Measurements from ENCODE around the gene TMEM51. TPM values are rescaled to one million over a fixed set of nuclear protein-coding genes. Genes with fewer than 3 reads are reported as not detected.
A peak's percentile ranks its signal among the peaks of the same experiment; 100 is the strongest.

Gene TMEM51
- total and polyA plus RNA-seq, 2 donors: 3.4 to 9.7 TPM

- WGBS: 0% methylated on average over 1 of the region's 1 CpG
- H3K27ac ChIP-seq (ENCODE audit: low read depth in 1 of 2, low read length in 1 of 2): no peak overlapping the region
- H3K9me3 ChIP-seq (ENCODE audit: control insufficient read depth in 2 of 2, insufficient read depth in 1 of 2, low read length in 1 of 2): peaks cover 0 to 1% of the 10 kb centered on the region in 2 donors
These were observed 4.6 kb upstream of the TMEM51 start for GRCh38 chr1:15148941-15149340.

GRCh38 chr1:15150376-15150775 lies 3.2 kb upstream of the TMEM51 start:
- WGBS: 96% methylated on average over 3 of the region's 3 CpGs
- H3K27ac ChIP-seq (ENCODE audit: low read depth in 1 of 2, low read length in 1 of 2): no peak overlapping the region
- H3K36me3 ChIP-seq (ENCODE audit: control insufficient read depth in 2 of 2, insufficient read depth in 2 of 2, low read length in 1 of 2): no peaks in the 10 kb centered on the region
- peaks cover 0 to 1% of the 10 kb centered on the region in 2 donors for H3K9me3 ChIP-seq (ENCODE audit: control insufficient read depth in 2 of 2, insufficient read depth in 1 of 2, low read length in 1 of 2)
- H3K4me3 ChIP-seq (ENCODE audit: low read length in 2 of 2): no peak overlapping the region
- H3K4me1 ChIP-seq (ENCODE audit: control insufficient read depth in 2 of 2, insufficient read depth in 2 of 2, low read length in 2 of 2): peaks cover 4 to 20% of the 10 kb centered on the region in 2 donors
- H3K27me3 ChIP-seq (ENCODE audit: control insufficient read depth in 2 of 2, insufficient read depth in 1 of 2, low read length in 1 of 2): peaks cover 37 to 53% of the 10 kb centered on the region in 2 donors
- DNase-seq (ENCODE audit: low read depth in 6 of 9, low spot score in 9 of 9): no peak

More at GRCh38 chr1:15148941-15149340, 4.6 kb upstream of the TMEM51 start:
- DNase-seq (ENCODE audit: low read depth in 6 of 9, low spot score in 9 of 9): no peak
- Histone ChIP-seq H3K36me3 (ENCODE audit: control insufficient read depth in 2 of 2, insufficient read depth in 2 of 2, low read length in 1 of 2) (no peaks in the 10 kb centered on the region), H3K4me1 (ENCODE audit: control insufficient read depth in 2 of 2, insufficient read depth in 2 of 2, low read length in 2 of 2) (peaks cover 4 to 8% of the 10 kb centered on the region in 2 donors), H3K4me3 (ENCODE audit: low read length in 2 of 2) (no peak overlapping the region), H3K27me3 (ENCODE audit: control insufficient read depth in 2 of 2, insufficient read depth in 1 of 2, low read length in 1 of 2) (peaks cover 26 to 38% of the 10 kb centered on the region in 2 donors)

- H3K9me3 ChIP-seq (ENCODE audit: control insufficient read depth in 2 of 2, insufficient read depth in 1 of 2, low read length in 1 of 2): peaks cover 0 to 1% of the 10 kb centered on the region in 2 donors
- DNase-seq (ENCODE audit: low read depth in 6 of 9, low spot score in 9 of 9): no peak
- no peaks in the 10 kb centered on the region for H3K36me3 ChIP-seq (ENCODE audit: control insufficient read depth in 2 of 2, insufficient read depth in 2 of 2, low read length in 1 of 2)
- H3K27me3 ChIP-seq (ENCODE audit: control insufficient read depth in 2 of 2, insufficient read depth in 1 of 2, low read length in 1 of 2): peaks cover 37 to 58% of the 10 kb centered on the region in 2 donors
- peaks cover 10 to 30% of the 10 kb centered on the region in 2 donors for H3K4me1 ChIP-seq (ENCODE audit: control insufficient read depth in 2 of 2, insufficient read depth in 2 of 2, low read length in 2 of 2)
- H3K4me3 ChIP-seq (ENCODE audit: low read length in 2 of 2): no peak overlapping the region
- WGBS: 91% methylated on average over 5 of the region's 5 CpGs
- H3K27ac ChIP-seq (ENCODE audit: low read depth in 1 of 2, low read length in 1 of 2): no peak overlapping the region
These were observed 2.2 kb upstream of the TMEM51 start for GRCh38 chr1:15151377-15151806.

- Histone ChIP-seq H3K4me1 (ENCODE audit: control insufficient read depth in 2 of 2, insufficient read depth in 2 of 2, low read length in 2 of 2) (peaks cover 13 to 34% of the 10 kb centered on the region in 2 donors), H3K4me3 (ENCODE audit: low read length in 2 of 2) (no peak overlapping the region), H3K27me3 (ENCODE audit: control insufficient read depth in 2 of 2, insufficient read depth in 1 of 2, low read length in 1 of 2) (peaks cover 37 to 58% of the 10 kb centered on the region in 2 donors), H3K36me3 (ENCODE audit: control insufficient read depth in 2 of 2, insufficient read depth in 2 of 2, low read length in 1 of 2) (no peaks in the 10 kb centered on the region), H3K27ac (ENCODE audit: low read depth in 1 of 2, low read length in 1 of 2) (no peak overlapping the region), H3K9me3 (ENCODE audit: control insufficient read depth in 2 of 2, insufficient read depth in 1 of 2, low read length in 1 of 2) (peaks cover 0 to 1% of the 10 kb centered on the region in 2 donors)
- WGBS: 89% methylated on average over 3 of the region's 3 CpGs
- no peak for DNase-seq (ENCODE audit: low read depth in 6 of 9, low spot score in 9 of 9)
These were observed 1.7 kb upstream of the TMEM51 start for GRCh38 chr1:15151871-15152270.

GRCh38 chr1:15152318-15153183 lies 996 bp upstream of the TMEM51 start:
- peak in 1 of 9 donors; percentile 38 for DNase-seq (ENCODE audit: low read depth in 6 of 9, low spot score in 9 of 9)
- 2% methylated on average over 61 of the region's 61 CpGs for WGBS

GRCh38 chr1:15153842-15154479 lies 414 bp downstream of the TMEM51 start:
- 1% methylated on average over 74 of the region's 74 CpGs for WGBS
- peaks cover 23 to 55% of the 10 kb centered on the region in 2 donors for H3K4me1 ChIP-seq (ENCODE audit: control insufficient read depth in 2 of 2, insufficient read depth in 2 of 2, low read length in 2 of 2)
- H3K27ac ChIP-seq (ENCODE audit: low read depth in 1 of 2, low read length in 1 of 2): peak overlapping the region in 1 of 2 donors; percentile 15
- no peaks in the 10 kb centered on the region for H3K36me3 ChIP-seq (ENCODE audit: control insufficient read depth in 2 of 2, insufficient read depth in 2 of 2, low read length in 1 of 2)
- H3K27me3 ChIP-seq (ENCODE audit: control insufficient read depth in 2 of 2, insufficient read depth in 1 of 2, low read length in 1 of 2): peaks cover 37 to 58% of the 10 kb centered on the region in 2 donors
- H3K9me3 ChIP-seq (ENCODE audit: control insufficient read depth in 2 of 2, insufficient read depth in 1 of 2, low read length in 1 of 2): peaks cover 0 to 1% of the 10 kb centered on the region in 2 donors
- peak in 2 of 9 donors; percentile 36 to 45 for DNase-seq (ENCODE audit: low read depth in 6 of 9, low spot score in 9 of 9)
- peak overlapping the region in 1 of 2 donors; percentile 47 for H3K4me3 ChIP-seq (ENCODE audit: low read length in 2 of 2)

More at GRCh38 chr1:15152318-15153183, 996 bp upstream of the TMEM51 start:
- Histone ChIP-seq H3K4me3 (ENCODE audit: low read length in 2 of 2) (peak overlapping the region; percentile 24 to 47), H3K27me3 (ENCODE audit: control insufficient read depth in 2 of 2, insufficient read depth in 1 of 2, low read length in 1 of 2) (peaks cover 37 to 58% of the 10 kb centered on the region in 2 donors), H3K4me1 (ENCODE audit: control insufficient read depth in 2 of 2, insufficient read depth in 2 of 2, low read length in 2 of 2) (peaks cover 18 to 41% of the 10 kb centered on the region in 2 donors), H3K27ac (ENCODE audit: low read depth in 1 of 2, low read length in 1 of 2) (peak overlapping the region; percentile 26 to 53), H3K9me3 (ENCODE audit: control insufficient read depth in 2 of 2, insufficient read depth in 1 of 2, low read length in 1 of 2) (peaks cover 0 to 1% of the 10 kb centered on the region in 2 donors), H3K36me3 (ENCODE audit: control insufficient read depth in 2 of 2, insufficient read depth in 2 of 2, low read length in 1 of 2) (no peaks in the 10 kb centered on the region)

- Histone ChIP-seq H3K27me3 (ENCODE audit: control insufficient read depth in 2 of 2, insufficient read depth in 1 of 2, low read length in 1 of 2) (peaks cover 37 to 58% of the 10 kb centered on the region in 2 donors), H3K27ac (ENCODE audit: low read depth in 1 of 2, low read length in 1 of 2) (no peak overlapping the region), H3K4me1 (ENCODE audit: control insufficient read depth in 2 of 2, insufficient read depth in 2 of 2, low read length in 2 of 2) (peaks cover 23 to 58% of the 10 kb centered on the region in 2 donors), H3K36me3 (ENCODE audit: control insufficient read depth in 2 of 2, insufficient read depth in 2 of 2, low read length in 1 of 2) (no peaks in the 10 kb centered on the region), H3K9me3 (ENCODE audit: control insufficient read depth in 2 of 2, insufficient read depth in 1 of 2, low read length in 1 of 2) (peaks cover 0 to 1% of the 10 kb centered on the region in 2 donors), H3K4me3 (ENCODE audit: low read length in 2 of 2) (peak overlapping the region in 1 of 2 donors; percentile 47)
- DNase-seq (ENCODE audit: low read depth in 6 of 9, low spot score in 9 of 9): no peak
- WGBS: 20% methylated on average over 37 of the region's 37 CpGs
These were observed 1.0 kb downstream of the TMEM51 start for GRCh38 chr1:15154480-15155036.

GRCh38 chr1:15155191-15155590 lies 1.6 kb downstream of the TMEM51 start:
- DNase-seq (ENCODE audit: low read depth in 6 of 9, low spot score in 9 of 9): no peak
- peaks cover 0 to 1% of the 10 kb centered on the region in 2 donors for H3K9me3 ChIP-seq (ENCODE audit: control insufficient read depth in 2 of 2, insufficient read depth in 1 of 2, low read length in 1 of 2)
- peaks cover 37 to 58% of the 10 kb centered on the region in 2 donors for H3K27me3 ChIP-seq (ENCODE audit: control insufficient read depth in 2 of 2, insufficient read depth in 1 of 2, low read length in 1 of 2)
- 97% methylated on average over 5 of the region's 5 CpGs for WGBS
- H3K4me3 ChIP-seq (ENCODE audit: low read length in 2 of 2): no peak overlapping the region
- no peaks in the 10 kb centered on the region for H3K36me3 ChIP-seq (ENCODE audit: control insufficient read depth in 2 of 2, insufficient read depth in 2 of 2, low read length in 1 of 2)
- H3K27ac ChIP-seq (ENCODE audit: low read depth in 1 of 2, low read length in 1 of 2): no peak overlapping the region
- H3K4me1 ChIP-seq (ENCODE audit: control insufficient read depth in 2 of 2, insufficient read depth in 2 of 2, low read length in 2 of 2): peaks cover 23 to 58% of the 10 kb centered on the region in 2 donors

Data from thymus (tissue), 11 donors.